Stimulated activated CD4-positive, alpha-beta T cell treated with anti-CD3 and anti-CD28 coated beads, Interleukin-1b, Interleukin-23, amount 100 ng/mL, for 4 hours (primary cell): ENCODE data around the gene FOXO4.

Source experiments
- DNase-seq, 2 donors: peaks; one replicate each; pipeline ENCODE4 v3.0.0-alpha.2; 2020; ENCODE audit warnings: low read depth in 2 of 2

FOXO4 gene

GRCh38 chrX:71140440-71140839 is 44.8 kb downstream of the FOXO4 start:
- no peak for DNase-seq

- no peak for DNase-seq
These were observed 47.9 kb downstream of the FOXO4 start for GRCh38 chrX:71143508-71143907.

- no peak for DNase-seq
These were observed 49.0 kb downstream of the FOXO4 start, which contains the start of gene NLGN3 for GRCh38 chrX:71144651-71145050. Gene NLGN3 (plus strand): TSS chrX:71144841. CDS start chrX:71147750, 2,909 bp downstream.

DNA sequence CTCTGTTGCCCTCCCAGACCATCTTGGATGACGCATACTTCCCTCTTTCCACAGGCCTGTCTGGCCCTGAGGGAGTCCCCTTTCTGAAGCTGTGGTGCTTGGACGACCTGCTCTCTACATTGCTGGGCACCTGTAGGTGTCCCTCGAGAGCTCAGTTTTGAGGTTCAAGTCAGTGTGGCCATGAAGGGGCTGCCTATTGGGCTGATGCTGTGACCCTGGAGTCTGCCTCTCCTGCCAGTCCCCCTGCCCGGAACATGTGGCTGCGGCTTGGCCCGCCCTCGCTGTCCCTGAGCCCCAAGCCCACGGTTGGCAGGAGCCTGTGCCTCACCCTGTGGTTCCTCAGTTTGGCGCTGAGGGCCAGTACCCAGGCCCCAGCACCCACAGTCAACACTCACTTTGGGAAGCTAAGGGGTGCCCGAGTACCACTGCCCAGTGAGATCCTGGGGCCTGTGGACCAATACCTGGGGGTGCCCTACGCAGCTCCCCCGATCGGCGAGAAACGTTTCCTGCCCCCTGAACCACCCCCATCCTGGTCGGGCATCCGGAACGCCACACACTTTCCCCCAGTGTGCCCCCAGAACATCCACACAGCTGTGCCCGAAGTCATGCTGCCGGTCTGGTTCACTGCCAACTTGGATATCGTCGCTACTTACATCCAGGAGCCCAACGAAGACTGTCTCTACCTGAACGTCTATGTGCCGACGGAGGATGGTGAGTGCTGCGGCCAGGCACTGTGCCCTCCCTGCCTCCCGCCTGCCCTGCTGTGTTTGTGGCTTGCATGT is 52.0 kb downstream of the FOXO4 start:
- DNase-seq = no peak

DNA sequence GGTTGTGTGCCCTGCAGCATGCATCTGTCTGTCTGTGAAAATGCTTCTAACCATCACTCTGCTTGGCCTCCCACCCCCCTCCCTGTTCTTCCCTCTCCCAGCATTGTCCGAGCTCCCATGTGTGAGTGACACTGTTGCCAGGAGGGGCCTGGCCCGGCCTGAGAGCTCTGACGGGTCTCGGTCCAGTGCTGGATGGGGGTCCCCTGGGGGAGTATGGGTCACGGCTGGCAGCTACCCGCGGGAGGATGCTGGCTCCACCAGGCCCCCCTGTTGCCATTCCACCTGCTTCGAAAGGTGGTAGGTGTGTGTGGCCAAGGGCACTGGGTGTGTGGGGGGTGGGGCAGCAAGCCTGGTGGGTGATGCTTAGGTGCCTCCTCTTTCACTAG is 52.6 kb downstream of the FOXO4 start:
- no peak for DNase-seq

DNA sequence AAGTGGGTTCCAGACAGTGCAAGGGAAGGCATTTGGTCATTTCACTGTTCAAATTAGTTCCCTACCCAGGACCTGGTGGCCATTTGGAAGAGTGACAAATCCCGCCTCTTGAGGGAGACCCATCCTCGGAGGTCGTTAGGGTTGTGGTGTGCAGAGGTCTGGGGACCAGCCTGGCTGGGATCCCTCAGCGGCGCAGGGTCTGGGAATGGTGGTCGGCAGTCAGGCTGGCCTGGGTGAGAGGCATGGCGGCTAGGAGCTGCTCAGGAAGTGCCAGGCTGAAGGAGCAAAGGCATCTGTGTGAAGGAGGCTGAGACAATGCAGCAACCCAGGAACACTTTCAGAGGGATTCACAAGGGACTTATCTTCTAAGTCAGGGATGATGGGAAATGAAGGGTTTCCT is 55.7 kb downstream of the FOXO4 start:
- no peak for DNase-seq
